ENCODE measurements around the gene PPP1CC. TPM values are rescaled to one million over a fixed set of nuclear protein-coding genes. Genes with fewer than 3 reads are reported as not detected.

PPP1CC gene
- total RNA-seq, result 79.4 and 81.6 TPM in 2 replicates

GRCh38 chr12:110742718-110743570 lies at the start of gene PPP1CC:
Gene PPP1CC (minus strand): TSS chr12:110742891. CDS start chr12:110742707, 184 bp downstream.

GRCh38 chr12:110688446-110689280 lies 54.0 kb downstream of the PPP1CC start, which contains the start of gene HVCN1:
Gene HVCN1 (minus strand): TSS chr12:110689115. CDS start chr12:110683245, 5,870 bp downstream.

Other genes starting within 250 kb of the PPP1CC start
- gene VPS29, start 240.8 kb downstream of the PPP1CC start, total RNA-seq, result 46.3 and 63.9 TPM in 2 replicates
- under 0.01 TPM in 1 of 2 replicates, not detected in the other for gene RAD9B, start 240.6 kb downstream of the PPP1CC start, total RNA-seq
- 2.3 and 3.6 TPM in 2 replicates for gene PPTC7, start 159.6 kb downstream of the PPP1CC start, total RNA-seq
- 36.6 and 42.6 TPM in 2 replicates for gene TCTN1, start 128.8 kb downstream of the PPP1CC start, total RNA-seq
- gene HVCN1, start 53.8 kb downstream of the PPP1CC start, total RNA-seq, result 3.4 TPM in 2 replicates
- gene CCDC63, start 104.1 kb upstream of the PPP1CC start, total RNA-seq, result not detected in 2 replicates
- gene MYL2, start 177.7 kb upstream of the PPP1CC start, total RNA-seq, result not detected in 2 replicates

All from cardiac atrium fibroblast (primary cell).